ENCODE measurements around the gene INHBA.
A peak's percentile ranks its signal among the peaks of the same experiment; 100 is the strongest.

INHBA gene

GRCh38 chr7:41708581-41709358 lies 5.9 kb upstream of the INHBA start:
- H2AFZ ChIP-seq (ENCODE audit: low read length) = no peak overlapping the region
- H4K20me1 ChIP-seq (ENCODE audit: insufficient read depth, low read length) = no peaks in the 10 kb centered on the region
- H3K27me3 ChIP-seq (ENCODE audit: insufficient read depth, low read length) = no peaks in the 10 kb centered on the region
- H3K79me2 ChIP-seq (ENCODE audit: insufficient read depth, low read length) = no peaks in the 10 kb centered on the region
- no peaks in the 10 kb centered on the region for H3K9me2 ChIP-seq (ENCODE audit: low read depth, low read length)
- no peaks in the 10 kb centered on the region for H3K9me3 ChIP-seq (ENCODE audit: low read length)
- peaks cover 7% of the 10 kb centered on the region for H3K4me1 ChIP-seq (ENCODE audit: insufficient read depth, low read length, severe bottlenecking)
- no peak overlapping the region for H3K9ac ChIP-seq (ENCODE audit: low read length)
- no peaks in the 10 kb centered on the region for H3F3A ChIP-seq (ENCODE audit: insufficient read depth, low read length)
- H3K4me2 ChIP-seq (ENCODE audit: low read length) = no peak overlapping the region
- no peak for TF ChIP-seq CTCF (IDR thresholded peaks at IDR 0.05; ENCODE audit: low read length)
- TF ChIP-seq EZH2 (IDR thresholded peaks at IDR 0.05; ENCODE audit: borderline replicate concordance, low read length) = no peak
- no peak overlapping the region for H3K4me3 ChIP-seq (ENCODE audit: low read depth, low read length, poor library complexity, severe bottlenecking)
- no peak overlapping the region for H3K27ac ChIP-seq (ENCODE audit: low read depth, low read length, poor library complexity, severe bottlenecking)
- H3K36me3 ChIP-seq (ENCODE audit: insufficient read depth, low read length) = no peaks in the 10 kb centered on the region

- TF ChIP-seq EZH2 (IDR thresholded peaks at IDR 0.05; ENCODE audit: borderline replicate concordance, low read length) (no peak), CTCF (IDR thresholded peaks at IDR 0.05; ENCODE audit: low read length) (no peak)
- no peak overlapping the region for H3K4me3 ChIP-seq (ENCODE audit: low read depth, low read length, poor library complexity, severe bottlenecking)
- H3K4me2 ChIP-seq (ENCODE audit: low read length) = no peak overlapping the region; the same call in 1 of the 2 replicates
Observed at GRCh38 chr7:41706228-41706930, 3.5 kb upstream of the INHBA start.

GRCh38 chr7:41705109-41705901 lies 2.4 kb upstream of the INHBA start:
- no peak overlapping the region; the same call in 1 of the 2 replicates for H3K9ac ChIP-seq (ENCODE audit: low read length)

More at GRCh38 chr7:41706228-41706930, 3.5 kb upstream of the INHBA start:
- H3K27me3 ChIP-seq (ENCODE audit: insufficient read depth, low read length) = no peaks in the 10 kb centered on the region
- H3F3A ChIP-seq (ENCODE audit: insufficient read depth, low read length) = no peaks in the 10 kb centered on the region
- no peaks in the 10 kb centered on the region for H3K9me2 ChIP-seq (ENCODE audit: low read depth, low read length)
- no peaks in the 10 kb centered on the region for H4K20me1 ChIP-seq (ENCODE audit: insufficient read depth, low read length)
- H3K9me3 ChIP-seq (ENCODE audit: low read length) = no peaks in the 10 kb centered on the region
- H3K27ac ChIP-seq (ENCODE audit: low read depth, low read length, poor library complexity, severe bottlenecking) = no peak overlapping the region
- no peak overlapping the region for H2AFZ ChIP-seq (ENCODE audit: low read length)
- no peaks in the 10 kb centered on the region for H3K36me3 ChIP-seq (ENCODE audit: insufficient read depth, low read length)
- no peaks in the 10 kb centered on the region for H3K79me2 ChIP-seq (ENCODE audit: insufficient read depth, low read length)
- H3K9ac ChIP-seq (ENCODE audit: low read length) = no peak overlapping the region
- H3K4me1 ChIP-seq (ENCODE audit: insufficient read depth, low read length, severe bottlenecking) = peaks cover 7% of the 10 kb centered on the region

More at GRCh38 chr7:41705109-41705901, 2.4 kb upstream of the INHBA start:
- H3K9me3 ChIP-seq (ENCODE audit: low read length) = no peaks in the 10 kb centered on the region
- TF ChIP-seq CTCF (IDR thresholded peaks at IDR 0.05; ENCODE audit: low read length) (peak; percentile 58), EZH2 (IDR thresholded peaks at IDR 0.05; ENCODE audit: borderline replicate concordance, low read length) (no peak)
- no peaks in the 10 kb centered on the region for H3K9me2 ChIP-seq (ENCODE audit: low read depth, low read length)
- no peaks in the 10 kb centered on the region for H3K79me2 ChIP-seq (ENCODE audit: insufficient read depth, low read length)
- H2AFZ ChIP-seq (ENCODE audit: low read length) = no peak overlapping the region
- no peaks in the 10 kb centered on the region for H4K20me1 ChIP-seq (ENCODE audit: insufficient read depth, low read length)
- peak overlapping the region; percentile 58 for H3K4me2 ChIP-seq (ENCODE audit: low read length)
- H3K36me3 ChIP-seq (ENCODE audit: insufficient read depth, low read length) = no peaks in the 10 kb centered on the region
- peak overlapping the region; percentile 45 for H3K4me3 ChIP-seq (ENCODE audit: low read depth, low read length, poor library complexity, severe bottlenecking)
- H3K27me3 ChIP-seq (ENCODE audit: insufficient read depth, low read length) = no peaks in the 10 kb centered on the region
- H3K27ac ChIP-seq (ENCODE audit: low read depth, low read length, poor library complexity, severe bottlenecking) = no peak overlapping the region
- no peaks in the 10 kb centered on the region for H3F3A ChIP-seq (ENCODE audit: insufficient read depth, low read length)
- H3K4me1 ChIP-seq (ENCODE audit: insufficient read depth, low read length, severe bottlenecking) = peaks cover 7% of the 10 kb centered on the region
